Posterior cingulate gyrus (tissue), 11 donors: ENCODE results near the gene CEP97.
"Not testable (repeated sequence)": the region's sequence is repeated elsewhere in the genome, so short reads cannot be mapped to it uniquely, and the experiment has no call there.

Experiments used
- DNase-seq, 10 donors: peaks; one replicate each; pipeline versions ENCODE4 v3.0.0 to v3.0.0-alpha.2; 2020 to 2021; ENCODE audit warnings: mixed read lengths in 3 of 10
- intact Hi-C: fragments of 100-400 bp; cut with DNase I; formaldehyde crosslinking; loops from one replicate; pipeline ENCODE4 v1.15.1; 2023

CEP97 gene, protein sequence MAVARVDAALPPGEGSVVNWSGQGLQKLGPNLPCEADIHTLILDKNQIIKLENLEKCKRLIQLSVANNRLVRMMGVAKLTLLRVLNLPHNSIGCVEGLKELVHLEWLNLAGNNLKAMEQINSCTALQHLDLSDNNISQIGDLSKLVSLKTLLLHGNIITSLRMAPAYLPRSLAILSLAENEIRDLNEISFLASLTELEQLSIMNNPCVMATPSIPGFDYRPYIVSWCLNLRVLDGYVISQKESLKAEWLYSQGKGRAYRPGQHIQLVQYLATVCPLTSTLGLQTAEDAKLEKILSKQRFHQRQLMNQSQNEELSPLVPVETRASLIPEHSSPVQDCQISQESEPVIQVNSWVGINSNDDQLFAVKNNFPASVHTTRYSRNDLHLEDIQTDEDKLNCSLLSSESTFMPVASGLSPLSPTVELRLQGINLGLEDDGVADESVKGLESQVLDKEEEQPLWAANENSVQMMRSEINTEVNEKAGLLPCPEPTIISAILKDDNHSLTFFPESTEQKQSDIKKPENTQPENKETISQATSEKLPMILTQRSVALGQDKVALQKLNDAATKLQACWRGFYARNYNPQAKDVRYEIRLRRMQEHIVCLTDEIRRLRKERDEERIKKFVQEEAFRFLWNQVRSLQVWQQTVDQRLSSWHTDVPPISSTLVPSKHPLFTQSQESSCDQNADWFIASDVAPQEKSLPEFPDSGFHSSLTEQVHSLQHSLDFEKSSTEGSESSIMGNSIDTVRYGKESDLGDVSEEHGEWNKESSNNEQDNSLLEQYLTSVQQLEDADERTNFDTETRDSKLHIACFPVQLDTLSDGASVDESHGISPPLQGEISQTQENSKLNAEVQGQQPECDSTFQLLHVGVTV

GRCh38 chr3:101724329-101725193 is at the start of gene CEP97:
CEP97 (plus strand) TSS chr3:101724614; CDS start chr3:101724677, 63 bp downstream.
- DNase-seq = peak; percentile 85 to 99 (median 92)
- intact Hi-C loops = loop anchor here (2.0 kb wide), 1 partner anchor 54 kb away; the partner anchor contains the start of gene NXPE3

DNA sequence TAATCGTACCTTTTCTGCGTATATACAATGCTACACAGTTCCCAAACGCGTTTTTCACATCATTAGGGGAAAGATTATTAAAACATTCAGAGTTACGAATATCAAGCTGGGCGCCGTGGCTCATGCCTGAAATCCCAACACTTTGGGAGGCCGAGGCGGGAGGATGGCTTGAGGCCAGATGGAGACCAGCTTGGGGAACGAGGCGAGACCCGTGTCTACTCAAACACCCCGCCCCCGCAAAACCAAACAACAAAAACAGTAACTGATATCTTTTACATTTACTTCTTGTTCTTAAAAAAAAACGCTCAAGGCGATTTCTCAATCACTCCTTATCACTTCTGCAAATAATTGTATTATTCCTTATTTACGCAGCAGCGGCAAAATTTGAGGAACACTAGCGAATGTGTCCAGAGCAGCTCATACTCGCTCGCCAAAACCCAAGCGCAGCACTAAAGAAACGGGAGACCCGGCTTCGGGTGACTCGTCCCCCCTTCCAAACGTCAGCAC is 48.7 kb upstream of the CEP97 start:
- DNase-seq = no peak
- intact Hi-C loops = loop anchor here (5.0 kb wide), 1 partner anchor 103 kb away; the partner anchor contains the start of gene PCNP

DNA sequence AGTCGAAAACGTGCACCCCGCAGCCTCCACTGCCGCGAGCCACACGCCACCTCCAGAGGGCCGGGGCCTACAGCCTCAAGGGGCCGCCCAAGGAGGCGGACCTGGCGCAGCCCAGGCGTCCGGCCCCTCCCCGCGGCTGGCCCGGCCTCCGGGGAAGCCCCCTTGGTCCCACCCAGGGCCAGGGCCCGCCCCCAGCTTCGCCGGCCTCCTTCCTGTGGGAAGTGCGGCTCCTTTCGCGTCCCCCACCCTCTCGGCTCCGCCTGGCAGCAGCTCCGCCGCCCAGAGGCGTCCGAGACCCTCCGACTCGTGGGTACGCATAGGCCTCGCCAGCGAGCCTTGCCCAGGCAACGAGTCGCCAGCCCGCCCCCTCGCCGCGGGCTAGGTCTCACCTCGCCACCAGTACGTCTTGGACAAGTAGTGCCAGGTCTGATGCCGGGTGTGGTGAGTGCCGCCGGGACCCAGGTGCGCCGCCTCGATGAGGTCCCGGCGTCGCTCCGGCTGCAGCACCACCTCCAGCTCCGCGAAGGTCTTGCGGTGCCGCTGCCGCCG is 48.1 kb upstream of the CEP97 start:
- intact Hi-C loops = loop anchor here (5.0 kb wide), 1 partner anchor 104 kb away; the partner anchor contains the start of gene PCNP
- peak; percentile 67 to 98 (median 85) for DNase-seq

DNA sequence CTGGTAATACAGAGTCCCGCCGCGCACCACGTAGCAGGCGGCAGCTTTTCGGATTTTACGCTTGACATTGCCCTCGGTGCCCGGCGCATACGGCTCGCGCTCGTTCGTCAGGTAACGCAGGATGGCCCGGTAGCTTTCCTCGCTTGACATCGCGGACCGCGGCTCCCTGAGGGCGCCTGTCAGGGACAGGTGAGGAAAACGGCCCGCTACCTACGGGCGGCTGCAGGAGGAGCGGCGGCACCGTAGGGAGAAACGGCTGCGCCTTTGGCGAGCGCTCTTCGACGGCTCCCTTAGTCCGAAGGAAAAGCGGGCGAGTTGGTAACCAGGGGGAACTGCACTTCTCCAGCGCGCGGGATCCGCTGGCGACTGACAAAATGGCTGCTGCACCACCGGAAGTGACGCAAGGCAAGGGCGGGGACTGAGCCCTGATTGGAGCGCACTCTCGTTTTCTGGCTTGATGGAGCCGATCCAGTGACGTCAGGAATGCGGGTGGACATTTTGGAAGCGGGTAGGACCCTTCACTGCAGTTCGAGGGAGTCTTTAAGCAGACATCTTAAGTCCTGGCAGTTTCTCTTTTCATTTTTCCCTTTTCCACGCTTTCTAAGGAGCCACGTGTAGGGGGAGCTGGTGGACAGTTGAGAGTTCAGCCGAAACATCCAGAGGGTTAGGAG is 47.5 kb upstream of the CEP97 start, which contains the start of gene ZBTB11:
TSS of gene ZBTB11 (minus strand) at position 368 of the 671 bp plus-strand sequence. CDS start at position 150, 218 bp downstream.
- peak; percentile 99 to 100 (median 100) for DNase-seq
- intact Hi-C loops = loop anchor here (1.0 to 5.0 kb wide), 2 partner anchors 9 to 105 kb away; partner anchors contain the start of genes PCNP and RPL24

DNA sequence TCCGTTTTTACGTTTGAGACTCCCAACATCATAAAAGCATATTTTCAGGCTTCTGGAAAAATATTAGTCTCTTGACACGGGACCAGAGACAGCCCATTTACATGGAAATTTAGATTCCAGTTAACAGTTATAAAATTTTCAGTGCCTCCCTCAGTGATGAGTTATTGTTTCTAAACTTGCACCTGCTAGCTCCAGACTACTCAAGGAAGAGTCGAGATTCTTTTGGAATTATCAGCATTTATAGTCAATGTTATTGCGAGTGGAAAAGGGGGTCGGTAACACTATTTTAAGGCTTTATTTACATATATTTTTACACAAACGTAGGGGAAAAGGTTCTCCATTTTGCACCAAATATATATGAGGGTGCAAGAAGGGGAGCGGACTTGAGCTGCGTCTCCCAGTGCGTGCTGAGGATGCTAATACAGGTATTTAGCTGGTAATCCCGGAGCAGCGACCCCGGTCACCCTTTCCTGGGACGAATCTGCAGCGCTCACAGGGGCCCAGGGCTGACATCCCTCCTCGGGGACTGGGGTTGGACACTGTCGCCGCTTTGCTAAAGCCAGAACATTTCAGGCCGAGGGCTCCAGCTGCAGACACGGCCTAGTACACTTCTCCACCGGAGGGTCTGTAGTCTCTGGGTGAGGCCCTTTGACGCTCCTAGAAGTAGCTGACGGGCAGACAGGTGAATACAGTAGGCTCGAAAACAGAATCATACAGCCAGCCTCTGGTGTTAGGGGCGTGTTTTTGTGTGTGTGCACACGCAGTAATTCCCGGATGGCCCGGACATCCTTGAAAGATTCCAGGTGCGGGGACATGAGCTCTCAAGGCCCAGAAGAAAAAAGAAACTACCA is 46.8 kb upstream of the CEP97 start:
- intact Hi-C loops = loop anchor here (1.0 to 5.0 kb wide), 2 partner anchors 9 to 105 kb away; partner anchors contain the start of genes PCNP and RPL24
- DNase-seq = no peak

GRCh38 chr3:101678837-101679236 is 45.6 kb upstream of the CEP97 start:
- intact Hi-C loops = loop anchor here (5.0 kb wide), 1 partner anchor 107 kb away; the partner anchor contains the start of gene PCNP
- not testable (repeated sequence) for DNase-seq

- intact Hi-C loops = no loop called here
- DNase-seq = no peak
Observed at GRCh38 chr3:101680466-101680865, 43.9 kb upstream of the CEP97 start.

GRCh38 chr3:101685050-101685400 is 39.4 kb upstream of the CEP97 start:
- DNase-seq = no peak
- intact Hi-C loops = loop anchor here (5.0 kb wide), 1 partner anchor 92 kb away; the partner anchor contains the start of gene NXPE3

- DNase-seq = no peak
- intact Hi-C loops = loop anchor here (1.0 to 5.0 kb wide), 2 partner anchors 9 to 91 kb away; partner anchors contain the start of genes NXPE3 and ZBTB11
Observed at GRCh38 chr3:101685870-101686307, 38.5 kb upstream of the CEP97 start.

DNA sequence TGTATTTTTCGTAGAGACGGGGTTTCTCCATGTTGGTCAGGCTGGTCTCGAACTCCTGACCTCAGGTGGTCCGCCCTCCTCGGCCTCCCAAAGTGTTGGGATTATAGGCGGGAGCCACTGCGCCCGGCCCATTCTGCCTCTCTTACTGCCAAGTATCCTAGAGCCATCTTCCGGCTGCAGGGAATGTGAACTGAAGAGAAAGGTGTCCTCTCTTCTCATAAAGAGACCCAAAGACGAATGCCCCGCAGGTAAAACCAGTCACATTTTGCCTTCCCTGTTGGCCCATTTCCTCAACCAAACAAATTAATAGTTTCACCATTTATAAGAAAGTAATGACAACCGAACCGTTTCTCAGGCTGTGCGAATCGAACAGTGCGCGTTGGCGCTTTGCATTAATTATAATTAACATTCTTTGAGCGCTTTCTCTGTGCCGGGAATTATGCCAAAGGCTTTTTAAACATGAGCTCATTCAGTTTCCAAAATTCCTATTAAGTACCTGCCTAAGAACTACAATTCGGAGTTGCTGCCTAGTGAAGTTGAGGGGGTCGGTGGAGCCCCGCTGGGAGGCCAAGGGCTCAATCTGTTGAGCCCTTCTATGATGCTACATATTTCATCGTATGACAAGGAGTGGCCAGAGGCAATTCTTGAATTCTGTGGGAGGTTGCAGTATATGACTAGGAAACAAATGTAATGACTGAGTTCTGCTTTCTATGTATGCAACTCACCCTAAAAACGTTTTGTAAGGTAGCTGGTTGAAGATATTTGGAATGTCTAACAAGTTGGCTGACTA is 37.1 kb upstream of the CEP97 start:
- peak in 2 of 10 donors; percentile 75 to 86 for DNase-seq
- intact Hi-C loops = loop anchor here (5.0 kb wide), 1 partner anchor 90 kb away; the partner anchor contains the start of gene NXPE3

DNA sequence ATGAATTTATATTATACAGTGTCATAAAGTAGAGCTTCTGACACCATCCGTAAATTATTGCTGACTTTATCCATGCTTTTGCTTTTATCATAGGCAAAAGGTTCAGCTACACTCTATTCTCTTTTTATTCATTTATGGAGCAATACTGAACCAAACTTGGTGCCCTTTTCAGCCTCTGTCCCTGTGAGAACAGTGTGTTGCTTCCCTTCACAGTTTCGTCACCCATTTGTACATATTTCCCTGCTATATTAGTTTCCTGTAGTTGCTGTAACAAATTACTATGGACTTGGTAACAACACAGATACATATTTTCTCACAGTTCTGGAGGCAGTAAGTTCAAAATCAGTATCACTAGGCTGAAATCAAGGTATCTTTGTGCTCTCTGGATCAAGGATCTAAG is 35.1 kb upstream of the CEP97 start:
- no peak for DNase-seq
- intact Hi-C loops = loop anchor here (5.0 kb wide), 1 partner anchor 88 kb away; the partner anchor contains the start of gene NXPE3

DNA sequence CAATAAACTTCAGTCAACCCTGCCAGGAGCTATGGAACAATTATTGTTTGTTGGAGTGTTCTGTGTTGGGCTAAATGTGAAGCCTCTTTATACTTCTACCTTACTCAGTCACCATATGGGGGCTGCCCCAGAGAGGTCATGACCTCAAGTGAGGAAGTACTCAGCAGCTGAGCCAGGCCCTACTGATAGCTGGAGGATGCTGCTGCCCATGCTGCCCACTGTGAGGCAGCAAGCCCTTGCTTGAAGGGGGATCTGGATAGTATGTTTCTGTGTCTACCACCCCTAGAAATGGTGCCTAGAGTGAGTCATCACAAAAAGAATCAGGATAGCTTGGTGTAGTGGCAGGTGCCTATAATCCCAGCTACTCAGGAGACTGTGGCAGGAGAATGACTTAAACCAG is 33.4 kb upstream of the CEP97 start:
- DNase-seq = no peak
- intact Hi-C loops = no loop called here

DNA sequence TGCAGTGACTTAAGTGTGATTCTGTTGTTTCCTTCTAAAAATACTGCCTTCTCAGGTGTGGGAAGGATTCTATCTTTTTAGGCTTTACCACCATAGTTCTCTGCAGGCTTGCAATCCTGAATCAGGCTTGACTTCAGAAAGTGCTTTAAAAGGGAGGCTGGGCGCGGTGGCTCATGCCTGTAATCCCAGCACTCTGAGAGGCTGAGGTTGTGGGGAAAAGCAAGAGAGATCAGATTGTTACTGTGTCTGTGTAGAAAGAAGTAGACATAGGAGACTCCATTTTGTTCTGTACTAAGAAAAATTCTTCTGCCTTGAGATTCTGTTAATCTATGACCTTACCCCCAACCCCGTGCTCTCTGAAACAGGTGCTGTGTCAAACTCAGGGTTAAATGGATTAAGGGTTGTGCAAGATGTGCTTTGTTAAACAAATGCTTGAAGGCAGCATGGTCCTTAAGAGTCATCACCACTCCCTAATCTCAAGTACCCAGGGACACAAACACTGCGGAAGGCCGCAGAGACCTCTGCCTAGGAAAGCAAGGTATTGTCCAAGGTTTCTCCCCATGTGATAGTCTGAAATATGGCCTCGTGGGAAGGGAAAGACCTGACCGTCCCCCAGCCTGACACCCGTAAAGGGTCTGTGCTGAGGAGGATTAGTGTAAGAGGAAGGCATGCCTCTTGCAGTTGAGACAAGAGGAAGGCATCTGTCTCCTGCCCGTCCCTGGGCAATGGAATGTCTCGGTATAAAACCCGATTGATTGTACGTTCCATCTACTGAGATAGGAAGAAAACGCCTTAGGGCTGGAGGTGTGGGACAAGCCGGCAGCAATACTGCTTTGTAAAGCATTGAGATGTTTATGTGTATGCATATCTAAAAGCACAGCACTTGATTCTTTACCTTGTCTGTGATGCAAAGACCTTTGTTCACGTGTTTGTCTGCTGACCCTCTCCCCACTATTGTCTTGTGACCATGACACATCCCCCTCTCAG is 32.4 kb upstream of the CEP97 start:
- DNase-seq, intact Hi-C loops: not testable (repeated sequence)

- DNase-seq, intact Hi-C loops: not testable (repeated sequence)
Observed at GRCh38 chr3:101693540-101693939, 30.9 kb upstream of the CEP97 start.

GRCh38 chr3:101694836-101695235 is 29.6 kb upstream of the CEP97 start:
- DNase-seq = not testable (repeated sequence)
- intact Hi-C loops = loop anchor here (5.0 kb wide), 1 partner anchor 532 kb away; no protein-coding TSS in a partner anchor
